Measurements from ENCODE around the gene NDUFA11.
A peak's percentile ranks its signal among the peaks of the same experiment; 100 is the strongest.

The NDUFA11 gene

DNA sequence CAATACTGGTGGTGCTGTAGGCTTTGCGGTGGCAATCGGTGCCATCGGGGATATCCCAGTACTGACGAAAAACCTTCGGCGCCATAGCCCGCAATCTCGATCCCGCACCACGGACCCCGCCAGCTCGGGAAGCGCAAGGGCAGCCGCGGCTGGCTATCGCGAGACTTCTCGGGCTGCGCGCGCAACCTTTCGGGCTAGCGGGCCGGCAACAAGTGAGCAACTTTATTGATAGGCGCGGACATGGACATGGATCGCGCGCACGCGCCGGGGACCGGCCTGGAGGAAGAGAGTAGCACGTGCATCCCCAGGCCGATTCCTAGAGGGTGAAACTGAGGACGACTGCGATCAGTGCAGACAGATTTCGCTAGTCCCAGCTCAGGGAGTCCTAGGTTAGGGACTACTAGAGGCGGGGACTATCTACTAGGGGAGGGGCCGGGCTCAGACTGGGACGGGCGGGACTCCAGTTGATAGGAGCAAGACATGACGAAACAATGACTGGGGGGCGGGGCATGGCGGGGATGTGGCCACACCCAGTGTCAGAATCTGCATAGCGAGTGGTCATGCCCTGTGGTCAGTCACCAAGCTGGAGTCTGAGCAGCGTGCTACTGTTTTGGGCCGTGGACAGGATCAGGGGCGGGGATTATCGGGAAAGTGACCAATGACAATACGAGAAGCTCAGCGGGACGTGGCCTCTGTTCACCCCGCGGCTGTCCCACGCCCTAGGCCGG is at the start of gene NDUFA11:
Gene NDUFA11, minus strand, starts transcription at position 167 of the 728 bp plus-strand sequence. Its CDS starts 82 bp downstream, at position 85.
- DNase-seq: peak; percentile 94 to 96

DNA sequence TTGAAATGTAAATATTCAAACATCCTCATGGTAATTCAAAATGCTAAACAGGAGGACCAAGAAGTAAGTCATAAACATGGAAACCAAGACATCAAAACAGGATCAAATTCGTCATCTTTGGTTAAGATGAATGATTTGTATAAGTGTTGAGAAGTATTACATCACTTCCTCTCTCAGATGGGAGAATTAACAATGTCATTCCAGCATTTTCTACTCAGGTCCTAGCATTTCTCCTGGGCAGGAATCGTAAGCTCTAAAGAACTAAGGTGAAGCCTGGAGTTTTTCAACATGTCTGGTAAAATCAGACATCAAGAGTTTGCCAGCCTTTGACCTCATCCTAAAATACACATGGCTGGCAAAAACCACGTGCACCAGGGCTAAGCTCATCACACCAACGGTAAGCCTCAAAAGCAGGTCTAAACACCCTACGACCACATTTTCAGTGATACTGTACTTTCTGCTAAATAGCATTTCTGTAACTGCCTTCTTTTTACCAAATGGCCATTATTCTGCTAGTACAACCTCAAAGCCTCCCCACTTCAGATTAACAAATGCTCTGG is 49.5 kb upstream of the NDUFA11 start:
- DNase-seq: no peak

DNA sequence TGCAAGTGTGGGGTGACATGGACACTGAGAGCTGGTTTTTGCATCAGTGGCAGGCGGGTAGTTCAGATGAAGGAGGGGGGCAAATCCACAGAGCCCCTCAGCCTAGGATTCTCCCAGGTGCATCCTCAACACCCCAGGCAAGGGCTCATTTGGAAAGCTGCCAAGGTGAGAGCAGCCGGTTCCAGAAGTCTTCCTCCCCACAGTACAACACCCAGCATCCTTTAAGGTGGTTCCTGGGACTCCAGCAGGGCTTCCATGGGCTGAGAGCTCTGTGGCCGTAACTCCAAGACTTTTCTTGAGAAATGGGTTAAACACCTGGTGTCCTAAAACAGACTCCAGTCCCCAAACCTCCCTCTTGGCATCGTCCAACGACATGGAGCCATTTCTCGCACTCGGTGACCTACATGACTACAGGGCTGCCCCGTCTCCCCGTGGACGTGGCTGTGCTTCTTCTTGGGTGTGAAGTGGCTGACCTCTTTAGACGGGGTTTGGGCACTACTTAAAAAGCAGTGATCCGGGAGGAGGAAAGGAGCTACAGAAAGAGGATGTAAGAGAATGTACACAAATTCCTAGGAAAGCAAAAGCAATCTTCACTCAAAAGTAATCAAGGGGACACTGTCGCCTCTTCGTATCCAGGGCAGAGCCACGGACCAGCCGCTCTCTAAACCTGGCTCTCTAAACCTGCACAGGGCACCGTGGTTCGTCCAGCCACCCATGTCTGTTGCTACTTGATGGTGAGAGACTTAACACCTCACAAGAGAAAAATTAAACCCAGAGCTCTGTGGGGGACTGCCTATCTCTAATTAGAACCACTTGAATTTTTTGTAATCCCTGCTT is 48.8 kb upstream of the NDUFA11 start:
- DNase-seq: no peak

DNA sequence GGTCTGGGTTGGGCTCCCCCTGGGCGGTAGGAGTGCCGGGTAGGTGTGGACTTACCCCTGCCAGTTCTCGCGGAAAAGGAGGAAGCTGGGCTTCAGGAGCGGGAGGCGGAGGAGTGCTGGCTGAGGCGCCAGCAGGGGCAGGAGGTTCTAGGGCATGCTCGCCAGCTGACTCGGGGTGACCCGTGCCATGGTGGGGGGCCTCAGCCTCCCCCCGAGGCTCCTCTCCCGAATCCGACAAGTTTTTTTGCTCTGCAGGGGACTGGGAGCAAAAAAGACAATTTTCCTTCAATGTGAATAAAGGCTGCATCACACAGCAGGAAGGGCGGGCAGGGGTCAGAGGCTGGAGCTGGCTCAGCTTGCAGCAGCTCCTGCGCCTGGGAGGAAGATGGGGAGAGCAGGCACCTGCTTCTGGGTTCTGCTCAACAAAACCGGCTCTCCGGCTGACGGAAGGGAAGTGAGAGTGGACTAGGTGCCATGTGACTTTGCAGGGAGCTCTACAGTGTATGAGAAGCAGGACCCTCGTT is 47.8 kb upstream of the NDUFA11 start:
- DNase-seq: no peak

DNA sequence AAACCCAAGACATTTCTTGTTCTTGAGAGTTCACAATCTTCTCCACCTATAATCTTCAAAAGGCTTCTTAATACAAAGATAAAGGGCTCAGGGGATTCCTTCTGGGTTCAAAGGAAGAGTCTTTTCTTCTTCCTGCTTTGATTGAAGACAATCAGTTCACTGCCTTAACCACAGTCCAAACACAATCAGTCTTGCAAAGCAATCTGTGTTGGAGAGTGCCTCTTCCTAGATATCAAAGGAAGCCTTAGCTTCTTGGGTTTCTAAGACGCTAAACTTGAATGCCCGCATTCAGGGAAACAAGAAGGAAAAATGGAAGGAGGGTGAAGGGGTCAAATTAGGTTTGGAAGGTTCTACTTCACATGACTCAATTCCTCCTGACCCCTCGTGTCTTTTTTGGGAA is 47.2 kb upstream of the NDUFA11 start:
- no peak for DNase-seq

DNA sequence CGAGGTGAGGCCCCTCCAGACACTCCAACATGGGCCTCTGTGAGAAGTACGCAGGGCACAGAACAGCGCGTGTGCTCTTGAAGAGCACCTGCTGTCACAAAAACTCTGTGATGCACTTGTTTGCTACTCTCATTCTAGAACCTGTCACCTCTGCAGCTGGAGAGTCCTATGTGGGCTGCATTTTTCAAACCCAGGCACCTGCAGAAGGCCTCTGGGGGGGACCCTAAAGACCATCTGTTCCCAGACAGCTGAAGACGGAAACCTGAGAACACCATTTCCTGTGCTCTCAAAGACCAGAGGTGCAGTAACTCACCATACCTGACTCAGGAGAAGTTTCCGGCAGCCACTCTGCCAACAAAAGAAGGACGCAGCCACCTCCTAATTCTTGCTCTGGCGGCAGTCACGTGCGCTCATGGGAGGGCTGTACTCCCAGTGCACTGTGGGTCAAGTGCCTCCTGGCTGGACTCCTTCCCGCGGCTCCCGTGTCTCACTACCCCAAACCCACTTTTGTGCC is 46.3 kb upstream of the NDUFA11 start:
- DNase-seq: no peak

DNA sequence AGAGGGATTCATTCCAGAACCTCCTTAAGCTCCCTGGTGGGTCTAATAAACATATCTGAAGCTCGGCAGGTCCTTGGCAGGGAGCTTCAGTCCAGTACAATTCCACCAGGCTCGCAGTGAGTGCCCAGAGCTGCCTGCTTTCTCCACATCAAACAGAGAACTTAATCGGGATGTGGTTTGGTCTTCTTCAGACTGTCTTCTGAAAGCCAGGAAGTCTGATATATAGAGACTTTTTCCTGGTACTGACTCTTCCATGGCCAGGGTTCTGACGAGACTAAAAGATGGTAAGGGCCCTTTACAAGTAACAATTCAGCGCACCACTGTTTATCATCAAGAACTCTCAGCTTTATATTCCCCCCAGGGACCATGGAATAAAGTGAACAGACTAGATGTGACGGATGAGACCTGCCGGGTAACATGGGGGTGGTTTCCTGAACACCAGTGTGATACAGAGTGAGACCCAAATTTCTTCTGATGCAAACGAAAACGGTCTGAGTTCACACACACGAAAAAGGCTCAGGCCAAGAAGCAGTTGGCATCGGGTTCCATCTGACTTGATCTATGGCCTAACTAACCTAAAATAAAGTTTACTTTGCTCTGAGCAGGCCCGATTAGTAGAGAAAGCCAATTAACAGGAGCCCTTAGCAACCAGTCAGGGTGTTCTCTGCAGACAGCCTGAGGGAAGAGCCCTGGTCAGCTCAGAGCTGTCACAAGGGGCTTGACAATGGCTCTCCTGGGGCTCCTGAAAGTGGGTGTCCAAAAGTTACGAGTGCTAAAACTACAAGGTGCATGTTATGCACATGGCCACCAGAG is 45.4 kb upstream of the NDUFA11 start:
- no peak for DNase-seq

DNA sequence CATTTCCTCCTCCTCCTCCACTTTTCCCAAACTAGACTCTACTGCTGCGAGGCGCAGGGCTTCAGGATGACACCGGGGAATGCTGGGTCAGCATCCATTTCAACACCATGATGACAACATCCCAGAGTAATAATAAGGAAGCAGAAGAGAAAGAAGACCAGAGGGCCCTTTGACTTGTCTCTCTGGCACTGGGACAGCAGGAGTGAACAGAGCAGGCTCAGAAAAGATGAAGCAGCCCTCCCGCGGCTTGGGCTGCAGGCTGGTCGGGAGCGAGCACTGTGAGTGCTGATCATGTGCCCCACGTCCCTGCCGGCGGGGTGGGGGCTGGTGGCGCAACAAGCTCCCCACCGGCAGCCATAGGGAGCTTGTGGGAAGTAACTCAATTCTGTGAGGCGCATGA is 43.8 kb upstream of the NDUFA11 start:
- no peak for DNase-seq

DNA sequence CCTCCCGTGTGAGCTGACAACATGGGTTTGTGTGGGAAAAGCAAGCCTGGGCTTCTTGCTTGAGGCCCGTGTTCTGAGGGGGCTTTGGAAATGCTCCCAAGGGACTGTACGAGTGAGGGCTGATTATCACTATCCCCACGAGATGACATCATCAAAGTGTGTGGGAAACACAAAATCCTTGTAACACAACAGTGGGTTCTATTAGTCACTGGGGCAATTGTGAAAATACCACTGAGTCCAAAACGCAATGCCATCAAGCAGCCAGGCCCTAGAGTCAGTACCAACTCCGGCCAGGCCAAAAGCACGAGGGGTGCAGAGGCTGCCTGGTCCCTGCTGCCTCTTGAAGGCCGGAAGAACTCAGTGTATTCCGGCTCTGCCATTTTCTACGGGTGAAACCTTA is 40.0 kb upstream of the NDUFA11 start:
- DNase-seq: no peak

DNA sequence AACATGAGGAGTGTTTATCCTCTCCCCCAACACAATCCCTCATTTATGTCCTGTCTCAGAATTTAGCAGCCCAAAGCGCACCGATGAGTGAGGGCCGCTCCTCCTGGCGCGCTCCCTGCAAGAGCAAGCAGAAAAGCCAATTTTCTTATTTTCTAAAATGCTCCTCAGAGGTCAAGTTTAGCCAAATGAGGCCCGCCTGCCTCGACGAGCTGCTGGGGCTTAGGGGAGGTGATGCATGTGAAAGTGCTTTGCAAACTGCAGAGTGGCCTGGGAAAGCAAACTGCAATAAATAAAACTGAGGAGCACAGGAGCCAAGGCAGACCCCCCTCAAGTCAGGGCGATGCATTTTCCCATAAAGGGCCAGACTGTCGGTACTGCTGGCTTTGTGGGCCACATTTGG is 39.5 kb upstream of the NDUFA11 start:
- DNase-seq: no peak

DNA sequence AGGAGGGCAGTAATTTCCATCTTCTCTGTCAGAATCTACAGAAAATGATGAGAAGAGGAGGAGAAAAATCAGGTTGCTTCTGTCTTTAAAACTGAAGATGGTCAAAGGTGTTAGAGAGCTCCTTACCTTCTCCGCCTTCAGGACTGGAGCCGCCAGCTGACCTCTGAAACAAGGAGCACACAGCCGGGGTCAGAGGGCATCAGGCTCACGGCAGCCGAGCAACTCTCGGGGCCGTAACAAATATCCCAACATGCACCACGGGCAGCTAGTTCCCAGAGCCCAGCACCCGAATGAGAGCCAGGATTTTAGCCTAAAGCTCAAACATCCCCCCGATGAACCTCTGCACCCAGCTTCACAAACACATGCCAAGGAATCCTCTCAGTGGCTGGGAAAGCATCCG is 38.1 kb upstream of the NDUFA11 start:
- no peak for DNase-seq

DNA sequence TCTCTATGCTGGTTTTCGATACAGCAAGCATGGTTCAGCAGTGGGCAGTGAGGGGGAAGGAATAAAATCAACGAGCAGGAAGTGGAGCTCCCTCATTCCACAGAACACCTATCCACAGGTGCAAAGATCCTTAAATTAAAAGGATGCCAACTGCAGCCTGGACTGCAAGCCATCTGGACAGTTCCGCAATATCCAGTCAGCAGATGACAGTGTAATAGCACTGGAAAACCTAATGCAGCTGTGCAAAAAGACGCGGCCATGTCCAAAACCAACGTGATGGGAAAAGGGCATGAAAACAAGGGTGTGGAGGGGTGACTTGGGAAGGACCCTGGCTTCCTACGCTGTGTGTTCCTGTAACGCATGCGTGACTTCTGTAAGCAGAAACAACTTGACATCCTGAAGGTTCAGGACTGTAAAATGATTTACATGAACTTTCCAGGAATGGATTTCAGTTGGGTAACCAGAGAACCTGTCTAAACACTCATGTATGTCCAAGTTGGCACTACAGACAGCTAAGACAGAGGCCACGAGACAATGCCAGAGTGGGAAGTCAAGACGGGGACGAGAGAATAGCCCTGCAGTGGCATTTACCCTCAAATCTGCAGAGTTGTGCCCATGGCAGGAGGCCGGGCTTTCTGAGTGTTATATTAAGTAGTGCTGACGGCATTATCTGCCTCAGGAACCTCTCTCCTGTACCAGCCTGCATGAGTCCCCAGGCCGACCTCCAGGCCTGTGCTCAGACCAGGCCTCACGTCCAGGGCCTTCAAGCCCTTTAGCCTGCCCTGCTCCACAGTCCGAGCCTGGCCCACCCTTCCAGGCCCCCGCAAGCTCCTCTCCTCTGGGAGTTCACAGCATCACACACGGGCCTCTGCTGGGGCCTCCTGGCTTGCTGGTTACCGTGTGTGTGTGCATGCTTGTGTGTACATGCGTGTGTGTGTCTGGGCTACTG is 36.9 kb upstream of the NDUFA11 start:
- DNase-seq: no peak

DNA sequence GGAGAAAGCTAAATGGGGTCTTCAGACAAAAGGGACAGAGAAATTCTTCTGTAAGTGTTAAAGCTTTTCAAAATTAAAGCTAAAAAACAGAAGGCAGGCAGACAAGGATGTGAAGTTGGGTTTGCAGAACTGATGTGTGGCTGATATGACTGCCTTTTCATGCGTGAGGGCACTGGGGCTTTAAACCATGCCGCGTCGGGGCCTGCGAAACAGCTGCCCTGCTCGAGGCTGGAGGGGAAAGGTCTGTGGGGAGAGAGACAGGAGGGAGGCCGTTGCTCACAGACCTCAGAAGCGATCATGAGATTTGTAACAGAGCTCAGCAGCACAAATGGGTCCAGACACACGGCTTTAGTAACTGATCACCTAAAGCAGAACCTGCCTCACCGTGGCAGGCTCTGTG is 34.0 kb upstream of the NDUFA11 start:
- no peak for DNase-seq

DNA sequence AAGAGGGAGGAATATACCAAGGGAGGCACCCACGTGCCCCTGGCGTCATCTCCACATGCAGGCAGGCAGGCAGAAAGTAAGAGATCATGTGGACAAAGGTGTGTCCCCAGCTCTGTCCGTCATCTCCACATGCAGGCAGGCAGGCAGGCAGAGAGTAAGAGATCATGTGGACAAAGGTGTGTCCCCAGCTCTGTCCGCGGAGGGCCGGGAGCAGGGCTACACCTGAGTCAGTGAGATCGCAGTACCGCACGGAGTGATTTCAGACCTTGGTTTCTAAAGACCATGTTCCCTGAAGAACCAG is 32.7 kb upstream of the NDUFA11 start:
- DNase-seq: no peak

DNA sequence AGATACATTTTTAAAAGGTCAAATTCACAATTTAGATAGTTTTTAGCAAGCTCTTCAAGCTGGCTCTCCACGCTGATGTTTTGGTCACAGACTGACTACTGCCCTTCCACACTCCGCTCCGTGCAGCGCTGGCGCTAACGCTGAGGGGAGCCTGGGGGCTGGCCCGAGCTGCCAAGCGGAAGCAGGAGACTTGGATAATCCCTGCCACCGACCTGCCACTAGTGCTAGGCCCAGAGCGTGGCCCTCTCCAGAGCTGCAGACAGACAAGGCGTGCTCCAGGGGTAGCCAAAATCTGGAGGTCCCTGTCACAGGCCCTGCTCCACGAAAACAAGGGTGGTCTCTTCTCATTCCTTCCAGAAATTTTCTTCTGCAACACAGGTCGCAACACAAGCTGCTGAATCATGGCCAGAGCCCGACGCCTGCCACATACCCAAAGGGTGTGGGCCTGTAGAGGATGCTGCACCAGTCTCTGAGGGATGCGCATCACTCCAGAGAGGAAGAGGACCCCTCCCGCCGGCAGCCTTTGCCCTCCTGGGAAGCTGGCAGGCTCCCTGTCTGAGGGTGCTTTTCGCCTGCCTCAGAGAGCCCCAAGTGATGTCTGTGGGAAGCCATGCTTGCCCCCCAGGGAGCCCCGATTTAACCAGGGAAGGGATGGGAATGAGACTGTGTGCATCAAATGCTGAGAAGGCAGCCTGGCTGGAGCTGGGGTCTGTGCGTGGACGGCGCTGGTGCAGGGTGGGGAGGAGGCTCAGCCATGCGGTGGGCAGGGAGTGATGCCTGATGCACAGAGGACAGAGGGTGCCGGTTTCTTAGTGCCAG is 32.1 kb upstream of the NDUFA11 start:
- no peak for DNase-seq

DNA sequence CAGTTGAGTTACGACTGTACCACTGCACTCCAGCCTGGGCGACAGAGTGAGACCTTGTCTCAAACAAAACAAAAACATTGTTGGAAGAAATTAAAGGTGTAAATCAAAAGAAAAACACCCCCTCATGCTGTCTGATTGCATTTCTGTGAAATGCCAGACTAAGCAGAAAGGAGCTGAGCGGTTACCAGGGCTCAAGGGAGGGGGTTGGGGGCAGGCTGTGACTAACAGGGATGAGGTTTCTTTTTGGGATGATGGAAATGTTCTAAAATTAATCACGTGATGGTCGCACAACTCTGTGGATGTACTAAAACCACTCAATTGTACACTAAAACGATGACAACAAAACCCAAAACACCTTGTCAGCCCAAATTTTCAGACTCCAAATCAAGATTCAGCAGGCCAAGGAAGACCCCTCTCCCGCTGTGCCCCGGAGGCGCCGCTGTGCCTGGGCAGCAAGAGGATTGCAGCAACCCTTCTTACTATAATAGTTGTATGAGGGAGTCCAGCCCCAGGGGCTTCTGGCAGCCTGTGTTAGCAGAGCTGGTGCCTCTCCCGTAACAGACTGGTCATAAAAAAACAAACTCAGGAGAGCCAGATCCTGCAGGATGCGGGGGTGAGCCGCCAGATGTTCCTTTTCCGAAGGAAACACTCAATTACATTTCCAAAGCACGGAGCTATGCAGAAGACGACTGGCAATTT is 31.3 kb upstream of the NDUFA11 start:
- no peak for DNase-seq

DNA sequence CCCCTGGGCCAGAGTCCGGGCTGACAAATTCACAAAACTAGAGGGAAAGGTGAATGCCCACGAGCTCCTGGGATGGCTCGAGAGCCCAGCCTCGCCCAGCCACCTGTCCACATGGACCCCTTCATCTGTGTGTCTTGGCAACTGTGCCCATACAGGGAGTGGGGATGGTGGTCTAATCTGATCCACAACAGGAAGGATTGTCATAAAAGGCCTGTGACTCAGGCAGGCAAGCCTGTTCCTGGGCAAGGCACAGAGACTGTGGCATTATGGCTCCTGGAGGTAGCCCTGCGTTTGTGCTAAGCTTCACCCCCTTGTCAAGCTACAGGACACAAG is 30.4 kb upstream of the NDUFA11 start:
- no peak for DNase-seq

DNA sequence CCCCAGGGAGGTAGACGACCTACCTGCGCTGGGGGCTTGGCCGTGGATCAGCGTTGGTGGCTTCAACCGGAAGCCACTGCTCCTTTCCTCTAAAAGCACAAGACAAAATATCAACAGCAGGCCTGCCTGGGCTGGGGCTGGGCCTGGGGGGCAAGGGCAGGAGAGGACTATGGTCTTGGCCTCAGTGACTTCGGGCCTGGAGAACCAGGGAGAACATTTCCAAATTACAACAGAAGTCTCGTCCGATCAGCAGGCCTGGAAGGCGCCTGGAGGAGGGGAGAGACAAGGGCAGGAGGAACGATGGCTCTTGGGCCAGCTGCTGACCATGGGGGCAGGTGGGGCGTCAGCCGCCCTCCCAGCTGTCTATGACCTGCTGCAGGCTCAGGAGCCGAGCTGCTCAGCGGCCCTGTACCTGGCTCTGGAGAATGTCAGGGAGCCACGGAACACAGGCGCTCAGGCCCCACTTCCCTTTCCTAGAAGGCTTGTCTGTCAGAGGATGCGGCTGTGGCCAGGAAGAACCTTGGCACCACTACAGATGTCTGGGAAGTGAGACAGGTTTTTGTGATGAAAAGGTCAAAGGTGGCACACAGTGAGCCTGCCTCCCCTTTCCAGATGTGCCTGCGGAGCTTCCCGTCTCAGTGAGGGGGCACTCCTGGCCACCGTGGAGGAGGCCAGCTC is 29.9 kb upstream of the NDUFA11 start:
- no peak for DNase-seq

DNA sequence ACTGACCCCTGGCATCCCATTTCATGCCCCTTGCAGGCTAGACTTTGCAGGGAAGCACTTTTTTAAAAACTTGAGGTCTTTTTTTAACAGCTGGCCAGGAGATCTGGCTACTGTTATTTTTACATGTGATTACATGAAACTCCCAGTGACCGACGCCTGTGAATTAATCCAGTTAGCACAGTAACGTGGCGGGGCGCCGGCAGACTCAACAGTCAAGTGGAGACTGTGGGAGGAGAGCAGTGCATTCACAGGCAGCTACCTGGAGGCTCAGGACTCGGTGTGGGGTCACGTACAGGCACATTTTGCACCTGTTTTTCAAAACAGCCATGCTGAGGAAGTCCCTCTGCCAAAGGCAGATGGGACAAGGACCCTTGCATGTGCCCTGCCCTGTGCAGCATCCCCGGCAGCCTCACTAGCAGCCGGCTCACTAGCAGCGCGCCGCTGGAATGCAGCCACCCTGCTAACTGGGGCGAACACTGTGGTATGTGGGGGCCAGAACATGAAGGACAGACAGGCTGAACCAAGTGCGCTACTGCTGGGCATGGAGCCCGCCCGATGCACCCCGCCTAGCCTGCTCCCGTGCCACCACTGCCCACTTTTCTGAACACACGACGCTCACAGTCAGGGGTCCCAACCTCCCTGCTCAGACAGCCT is 29.1 kb upstream of the NDUFA11 start:
- no peak for DNase-seq
